ENCODE measurements around the gene PLCD1. TPM values are rescaled to one million over a fixed set of nuclear protein-coding genes. Genes with fewer than 3 reads are reported as not detected.

Gene PLCD1
- total RNA-seq, 2 experiments from 2014 or later, result 9.7 to 10.1 TPM

DNA sequence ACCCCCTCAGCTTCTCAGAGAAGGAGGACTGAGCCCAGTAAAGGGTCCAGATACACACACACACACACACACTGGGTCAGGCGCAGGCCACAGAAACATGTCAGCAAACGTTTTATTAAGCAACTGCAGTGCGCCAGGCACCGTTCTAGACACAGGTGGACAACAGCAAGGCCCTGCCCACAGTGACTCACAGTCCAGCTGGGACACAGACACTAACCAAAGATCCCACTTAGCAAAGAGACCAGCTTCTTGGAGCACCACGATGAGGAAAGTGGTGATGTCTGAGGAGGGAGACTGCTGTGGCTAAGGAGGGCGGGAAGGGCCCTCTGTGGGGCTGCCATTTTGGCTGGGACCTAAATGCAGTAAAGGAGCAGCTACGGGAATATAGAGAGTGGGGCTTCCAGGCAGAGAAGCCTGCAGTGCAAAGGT, 41.7 kb downstream of the PLCD1 start:
- H3K9me3 Mint-ChIP-seq (ENCODE audit: insufficient read depth), result no peaks in the 10 kb centered on the region
- ChIA-PET CTCF (no interaction called here), POLR2A (no interaction called here)
- ATAC-seq (no peak), DNase-seq (no peak)
- H3K27me3 Mint-ChIP-seq (ENCODE audit: low read depth), result peaks cover 3% of the 10 kb centered on the region
- no peak overlapping the region for H3K4me3 Mint-ChIP-seq
- H3K36me3 Mint-ChIP-seq (ENCODE audit: low read depth), result no peaks in the 10 kb centered on the region
- H3K27ac Mint-ChIP-seq, result no peak overlapping the region
- no peaks in the 10 kb centered on the region for H3K4me1 Mint-ChIP-seq (ENCODE audit: low read depth)

DNA sequence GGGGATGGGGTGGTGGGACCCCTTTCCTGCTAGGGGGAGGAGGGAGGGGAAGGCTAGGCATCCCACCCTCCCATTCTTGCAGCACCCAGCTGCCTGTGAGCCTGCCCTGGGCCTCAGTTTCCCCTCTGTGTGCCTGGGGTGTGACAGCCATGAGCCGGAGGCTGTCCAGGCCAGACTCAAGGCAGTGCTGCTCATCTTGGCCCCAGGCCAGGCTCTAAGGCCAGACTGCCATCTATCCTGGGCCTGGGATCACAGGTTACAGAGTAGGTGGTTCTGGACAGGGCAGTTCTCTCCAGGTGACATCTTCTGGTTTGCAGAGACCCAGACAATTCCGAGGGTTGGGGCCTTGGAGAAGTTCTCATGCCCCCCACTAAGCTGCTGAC, 42.1 kb downstream of the PLCD1 start:
- ChIA-PET CTCF (no interaction called here), POLR2A (no interaction called here)
- Mint-ChIP-seq H3K4me1 (ENCODE audit: low read depth) (no peaks in the 10 kb centered on the region), H3K9me3 (ENCODE audit: insufficient read depth) (no peaks in the 10 kb centered on the region), H3K27ac (no peak overlapping the region), H3K4me3 (no peak overlapping the region), H3K36me3 (ENCODE audit: low read depth) (no peaks in the 10 kb centered on the region), H3K27me3 (ENCODE audit: low read depth) (peaks cover 3% of the 10 kb centered on the region)
- ATAC-seq (no peak), DNase-seq (no peak)

DNA sequence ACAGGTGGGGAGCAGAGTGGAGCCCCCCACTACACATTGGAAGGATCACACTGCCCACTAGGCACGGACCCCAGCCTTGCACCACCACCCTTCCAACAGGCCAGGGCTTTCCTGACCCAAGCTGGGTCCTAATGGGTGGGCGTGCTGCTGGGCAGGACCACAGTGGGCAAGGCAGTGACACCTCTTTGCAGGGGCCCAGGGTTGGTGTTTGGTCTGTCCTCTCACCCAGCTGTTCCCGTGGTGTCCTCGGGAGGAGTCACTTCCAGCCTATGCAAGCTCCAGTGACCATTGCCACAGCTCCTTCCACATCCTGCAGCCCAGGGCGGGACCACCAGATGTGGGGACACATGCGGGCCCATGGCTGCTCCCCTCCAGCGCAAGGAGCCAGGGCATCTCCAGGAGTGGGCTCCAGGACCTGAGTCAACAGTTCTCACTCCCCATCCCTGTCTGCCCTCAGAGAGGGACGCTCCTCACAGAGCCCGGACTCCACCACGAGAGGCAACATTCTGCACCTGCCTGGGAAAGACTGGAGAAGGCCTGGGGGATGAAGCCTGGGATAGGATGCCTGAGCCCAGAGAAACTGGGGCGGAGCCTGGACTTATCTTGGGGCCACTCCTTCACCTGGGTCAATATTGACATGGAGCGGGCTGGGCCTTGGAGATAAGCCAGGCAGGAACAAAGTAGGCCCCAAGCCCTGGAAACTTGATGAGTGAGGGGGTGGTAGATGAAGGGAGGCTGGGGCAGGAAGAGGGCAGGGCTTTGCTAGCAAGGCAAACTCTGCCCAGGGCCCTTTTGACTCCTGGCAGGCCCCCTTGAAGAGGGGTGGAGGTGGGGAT, 42.7 kb downstream of the PLCD1 start:
- ChIA-PET CTCF (interaction anchor here (0.6 to 3.3 kb wide), 4 partner anchors 12 to 131 kb away, joined by 3 to 21 read pairs (median 4); no protein-coding TSS in a partner anchor), POLR2A (no interaction called here)
- Mint-ChIP-seq H3K27ac (no peak overlapping the region), H3K27me3 (ENCODE audit: low read depth) (no peaks in the 10 kb centered on the region), H3K9me3 (ENCODE audit: insufficient read depth) (no peaks in the 10 kb centered on the region), H3K36me3 (ENCODE audit: low read depth) (no peaks in the 10 kb centered on the region), H3K4me3 (no peak overlapping the region), H3K4me1 (ENCODE audit: low read depth) (no peaks in the 10 kb centered on the region)
- DNase-seq (no peak), ATAC-seq (no peak)

DNA sequence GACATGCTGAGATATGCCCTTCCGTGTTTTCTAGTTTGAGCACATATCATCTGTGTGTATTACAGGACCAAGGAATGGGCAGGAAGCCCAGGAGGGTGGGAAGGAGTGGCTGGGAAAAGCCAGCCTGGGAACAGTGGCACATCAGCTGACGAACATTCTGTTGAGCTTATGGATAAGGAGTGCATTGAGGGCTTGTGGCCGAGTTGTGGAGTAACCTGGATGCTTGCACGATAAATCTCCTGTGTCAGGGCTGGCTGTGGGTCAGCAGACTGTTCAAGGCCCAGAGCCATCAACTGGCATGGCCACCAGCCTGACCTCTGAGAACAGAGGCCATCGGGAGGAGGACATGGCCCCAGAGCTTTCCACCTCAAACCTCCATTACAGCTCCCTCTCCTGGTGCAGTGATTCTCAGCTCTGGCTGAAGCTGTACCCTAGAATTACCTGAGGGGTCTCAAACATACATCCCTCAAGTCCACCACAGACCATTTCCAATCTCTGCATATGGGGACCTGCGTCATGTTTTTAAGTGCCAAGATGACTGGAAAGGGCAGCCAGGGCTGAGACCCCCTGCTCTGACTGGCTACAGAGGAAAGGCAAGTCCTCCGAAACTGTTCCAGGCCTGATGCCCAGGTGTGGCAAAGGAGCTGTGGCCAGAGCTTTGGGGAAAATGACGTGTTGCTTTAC, 43.7 kb downstream of the PLCD1 start:
- H3K4me3 Mint-ChIP-seq, result no peak overlapping the region
- POLR2A ChIA-PET, result no interaction called here
- no peak for ATAC-seq

DNA sequence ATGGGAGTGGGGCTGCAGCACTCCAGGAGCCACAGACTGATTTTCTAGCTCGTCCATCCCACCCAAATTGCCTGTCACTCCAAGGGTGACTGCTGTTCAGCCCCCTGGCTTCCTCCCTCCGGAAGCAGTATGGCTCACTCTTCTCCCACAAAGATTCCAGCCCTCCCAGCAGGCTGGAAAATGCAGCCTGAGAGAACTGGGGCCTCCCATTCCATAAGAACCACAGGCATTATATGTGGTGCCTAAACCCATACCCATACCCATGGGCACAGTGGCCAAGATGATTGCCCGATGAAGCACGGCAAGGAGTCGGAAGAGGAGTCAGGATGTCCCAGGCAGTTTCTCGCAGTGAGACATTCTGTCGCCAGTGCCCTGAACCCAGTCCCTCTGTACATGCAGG, 44.8 kb downstream of the PLCD1 start:
- DNase-seq (no peak), ATAC-seq (no peak)
- no peaks in the 10 kb centered on the region for H3K9me3 Mint-ChIP-seq (ENCODE audit: insufficient read depth)
- H3K36me3 Mint-ChIP-seq (ENCODE audit: low read depth), result no peaks in the 10 kb centered on the region
- H3K4me1 Mint-ChIP-seq (ENCODE audit: low read depth), result no peaks in the 10 kb centered on the region
- H3K27me3 Mint-ChIP-seq (ENCODE audit: low read depth), result peaks cover 7% of the 10 kb centered on the region
- H3K27ac Mint-ChIP-seq, result no peak overlapping the region
- H3K4me3 Mint-ChIP-seq, result no peak overlapping the region
- POLR2A ChIA-PET, result no interaction called here
- CTCF ChIA-PET, result interaction anchor here (1.6 to 3.3 kb wide), 2 partner anchors 10 to 17 kb away, joined by 4 to 21 read pairs; no protein-coding TSS in a partner anchor

More for the DNA sequence above, 43.7 kb downstream of the PLCD1 start:
- CTCF ChIA-PET, result interaction anchor here (1.2 to 3.3 kb wide), 3 partner anchors 11 to 130 kb away, joined by 4 to 21 read pairs (median 4); no protein-coding TSS in a partner anchor
- H3K27ac Mint-ChIP-seq, result no peak overlapping the region
- no peak for DNase-seq
- peaks cover 3% of the 10 kb centered on the region for H3K27me3 Mint-ChIP-seq (ENCODE audit: low read depth)
- H3K36me3 Mint-ChIP-seq (ENCODE audit: low read depth), result no peaks in the 10 kb centered on the region
- no peaks in the 10 kb centered on the region for H3K9me3 Mint-ChIP-seq (ENCODE audit: insufficient read depth)
- H3K4me1 Mint-ChIP-seq (ENCODE audit: low read depth), result no peaks in the 10 kb centered on the region

DNA sequence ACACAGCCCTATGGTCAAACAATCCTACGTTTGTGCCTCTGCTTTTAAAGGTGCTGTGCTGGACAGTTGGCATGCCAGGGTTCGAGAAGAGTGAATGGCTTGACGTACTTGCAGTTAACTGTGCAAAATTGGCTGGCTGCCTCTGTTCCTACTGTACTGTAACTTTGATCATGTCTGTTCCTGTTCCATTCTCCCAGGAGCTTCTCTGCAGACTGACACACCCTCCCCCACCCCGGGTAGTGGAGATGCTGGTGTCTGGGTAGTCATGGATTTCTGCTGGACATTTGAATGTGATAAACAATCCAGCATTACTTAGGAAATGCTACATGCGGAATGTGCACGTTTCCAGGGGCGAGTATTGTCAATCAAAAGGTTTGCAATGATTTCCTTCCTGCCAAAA, 45.4 kb downstream of the PLCD1 start:
- no peaks in the 10 kb centered on the region for H3K9me3 Mint-ChIP-seq (ENCODE audit: insufficient read depth)
- no peak overlapping the region for H3K4me3 Mint-ChIP-seq
- CTCF ChIA-PET, result interaction anchor here (0.8 to 3.3 kb wide), 4 partner anchors 10 to 20 kb away, joined by 3 to 21 read pairs (median 4); no protein-coding TSS in a partner anchor
- H3K4me1 Mint-ChIP-seq (ENCODE audit: low read depth), result no peaks in the 10 kb centered on the region
- peaks cover 8% of the 10 kb centered on the region for H3K27me3 Mint-ChIP-seq (ENCODE audit: low read depth)
- ATAC-seq (no peak), DNase-seq (no peak)
- POLR2A ChIA-PET, result no interaction called here
- H3K36me3 Mint-ChIP-seq (ENCODE audit: low read depth), result no peaks in the 10 kb centered on the region
- H3K27ac Mint-ChIP-seq, result no peak overlapping the region

DNA sequence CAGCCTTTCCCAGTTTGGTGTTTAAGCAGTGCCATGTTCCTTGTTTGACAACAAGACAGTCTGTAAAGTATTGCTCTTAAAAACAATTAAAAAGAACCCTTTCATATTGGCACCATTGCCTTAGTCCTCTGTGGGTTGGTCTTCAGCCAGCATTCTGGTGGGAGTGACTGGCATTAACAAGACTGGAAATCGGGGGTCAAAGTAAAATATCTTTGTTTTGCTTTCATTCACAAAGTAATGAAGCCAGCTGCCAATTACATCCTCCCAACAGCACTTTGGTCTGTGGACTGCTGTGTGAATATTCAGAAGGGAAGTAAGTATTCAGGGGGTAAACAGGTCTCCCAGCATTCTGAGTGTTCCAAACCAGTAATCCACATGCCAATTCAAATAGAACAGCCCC, 47.1 kb downstream of the PLCD1 start:
- Mint-ChIP-seq H3K9me3 (ENCODE audit: insufficient read depth) (no peaks in the 10 kb centered on the region), H3K36me3 (ENCODE audit: low read depth) (no peaks in the 10 kb centered on the region), H3K27ac (no peak overlapping the region), H3K27me3 (ENCODE audit: low read depth) (peaks cover 9% of the 10 kb centered on the region), H3K4me3 (no peak overlapping the region), H3K4me1 (ENCODE audit: low read depth) (no peaks in the 10 kb centered on the region)
- no peak for DNase-seq
- CTCF ChIA-PET, result interaction anchor here (0.7 to 1.7 kb wide), 3 partner anchors 7 to 21 kb away, joined by 3 to 4 read pairs (median 3); no protein-coding TSS in a partner anchor
- ATAC-seq, result no peak
- POLR2A ChIA-PET, result interaction anchor here (0.8 kb wide), 1 partner anchor 15 kb away, joined by 3 read pairs; no protein-coding TSS in a partner anchor

DNA sequence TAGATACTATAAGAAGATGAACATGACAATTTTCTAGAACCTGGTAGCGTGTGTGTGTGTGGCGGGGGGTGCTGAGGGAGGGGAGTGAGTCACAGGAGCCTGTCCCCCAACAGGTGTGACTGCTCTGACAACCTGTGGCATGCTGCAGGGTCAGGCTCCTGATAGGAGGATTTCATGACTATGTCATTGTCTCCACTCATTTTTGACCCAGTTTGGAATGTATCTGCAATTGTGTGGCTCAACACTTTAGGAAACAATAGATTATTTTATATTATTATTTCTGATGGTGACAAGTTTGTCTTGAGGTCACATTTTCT, 48.1 kb downstream of the PLCD1 start:
- no peaks in the 10 kb centered on the region for H3K4me1 Mint-ChIP-seq (ENCODE audit: low read depth)
- peaks cover 9% of the 10 kb centered on the region for H3K27me3 Mint-ChIP-seq (ENCODE audit: low read depth)
- H3K4me3 Mint-ChIP-seq, result no peak overlapping the region
- no peaks in the 10 kb centered on the region for H3K36me3 Mint-ChIP-seq (ENCODE audit: low read depth)
- CTCF ChIA-PET, result no interaction called here
- H3K9me3 Mint-ChIP-seq (ENCODE audit: insufficient read depth), result no peaks in the 10 kb centered on the region
- no peak overlapping the region for H3K27ac Mint-ChIP-seq
- DNase-seq (no peak), ATAC-seq (no peak)
- POLR2A ChIA-PET, result no interaction called here

DNA sequence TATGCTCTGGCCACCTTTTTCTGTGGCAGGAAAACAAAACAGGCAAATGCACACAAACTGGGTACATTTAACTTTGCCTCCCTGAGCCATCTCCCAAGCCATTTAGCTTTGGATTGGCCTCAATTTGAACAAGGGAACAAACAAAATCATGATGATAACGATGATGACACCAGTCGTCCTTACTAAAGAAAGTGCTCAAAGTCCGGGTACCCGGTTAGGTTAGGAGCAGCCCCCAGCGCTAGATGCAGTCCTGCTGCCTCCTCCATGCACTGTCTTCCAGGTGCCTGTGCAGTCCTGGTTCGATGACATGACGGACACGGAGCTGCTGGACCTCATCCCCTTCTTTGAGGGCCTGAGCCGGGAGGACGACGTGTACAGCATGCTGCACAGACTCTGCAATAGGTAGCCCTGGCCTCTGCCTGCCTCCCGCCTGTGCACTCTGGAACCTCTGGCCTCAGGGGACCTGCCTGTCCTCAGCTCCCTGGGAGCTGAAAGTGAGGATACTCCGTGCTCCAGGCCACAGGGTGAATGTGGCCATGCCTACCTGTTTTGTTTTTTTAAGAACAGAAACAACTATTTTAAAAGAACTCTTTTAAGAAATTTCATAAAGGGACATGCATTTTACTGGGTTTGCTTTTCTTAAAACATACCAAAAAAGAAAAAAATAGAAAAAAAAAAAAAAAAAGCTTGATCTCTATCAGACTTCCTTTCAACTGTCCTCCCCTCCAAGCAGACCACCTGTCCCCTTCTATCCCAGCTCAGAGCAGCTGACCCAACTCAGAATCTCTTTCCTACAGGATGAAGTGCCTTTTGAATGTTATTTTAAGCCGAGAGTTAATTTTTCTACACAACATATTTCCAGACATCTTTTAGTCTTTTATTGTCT, 48.7 kb downstream of the PLCD1 start:
- POLR2A ChIA-PET, result interaction anchor here (0.6 kb wide), 1 partner anchor 70 kb away, joined by 3 read pairs; no protein-coding TSS in a partner anchor

DNA sequence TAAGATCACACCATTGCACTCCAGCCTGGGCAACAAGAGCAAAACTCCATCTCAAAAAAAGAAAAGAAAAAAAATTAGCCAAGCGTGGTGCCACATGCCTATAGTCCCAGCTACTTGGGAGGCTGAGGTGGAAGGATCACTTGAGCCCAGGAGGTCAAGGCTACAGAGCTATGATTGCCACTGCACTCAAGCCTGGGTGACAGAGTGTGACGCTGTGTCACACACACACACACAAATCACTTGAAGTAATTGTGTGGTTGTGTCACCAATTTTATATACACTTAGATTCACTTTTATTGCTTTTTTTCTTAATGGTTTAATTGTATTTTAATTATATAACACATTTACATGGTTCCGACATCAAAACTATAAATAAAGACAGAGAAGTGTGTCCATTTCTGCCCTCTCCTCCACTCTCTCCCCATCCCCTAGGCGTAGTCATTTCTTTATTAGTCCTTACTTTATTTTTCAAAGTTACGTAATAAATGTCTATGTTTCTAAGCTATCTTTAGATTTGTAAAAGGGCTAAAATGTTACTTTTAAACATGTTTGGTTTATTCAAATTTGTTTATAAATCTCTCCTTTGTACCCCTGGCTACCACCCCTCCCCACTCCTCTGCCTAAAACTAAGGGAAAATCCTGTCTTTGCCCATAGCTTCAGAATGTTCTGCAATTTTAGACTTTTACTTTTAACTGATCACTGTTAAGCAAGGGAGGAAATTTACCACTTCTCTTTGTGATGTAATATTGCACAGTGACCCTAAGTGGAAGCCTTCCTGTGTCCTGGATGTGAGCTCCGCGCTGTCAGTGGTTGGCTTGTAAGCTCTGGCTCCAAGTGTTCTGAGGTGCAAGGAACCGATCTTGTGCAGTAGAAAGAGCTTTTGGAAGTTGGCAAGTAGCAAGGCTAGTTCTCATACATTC, 49.6 kb downstream of the PLCD1 start:
- DNase-seq, result no peak
- Mint-ChIP-seq H3K4me1 (ENCODE audit: low read depth) (peaks cover 3% of the 10 kb centered on the region), H3K27me3 (ENCODE audit: low read depth) (peaks cover 9% of the 10 kb centered on the region), H3K27ac (no peak overlapping the region), H3K36me3 (ENCODE audit: low read depth) (no peaks in the 10 kb centered on the region), H3K9me3 (ENCODE audit: insufficient read depth) (no peaks in the 10 kb centered on the region), H3K4me3 (no peak overlapping the region)
- ChIA-PET POLR2A (interaction anchor here (0.6 kb wide), 3 partner anchors 69 to 318 kb away, joined by 3 read pairs; no protein-coding TSS in a partner anchor), CTCF (interaction anchor here (0.8 to 1.5 kb wide), 5 partner anchors 12 to 124 kb away, joined by 3 to 11 read pairs (median 3); no protein-coding TSS in a partner anchor)
- ATAC-seq, result no peak

More for the DNA sequence above, 48.7 kb downstream of the PLCD1 start:
- Mint-ChIP-seq H3K9me3 (ENCODE audit: insufficient read depth) (no peaks in the 10 kb centered on the region), H3K27me3 (ENCODE audit: low read depth) (peaks cover 9% of the 10 kb centered on the region), H3K4me3 (no peak overlapping the region), H3K36me3 (ENCODE audit: low read depth) (no peaks in the 10 kb centered on the region), H3K27ac (no peak overlapping the region), H3K4me1 (ENCODE audit: low read depth) (no peaks in the 10 kb centered on the region)
- CTCF ChIA-PET, result interaction anchor here (0.8 to 1.5 kb wide), 4 partner anchors 13 to 125 kb away, joined by 3 to 11 read pairs (median 5); no protein-coding TSS in a partner anchor
- ATAC-seq (no peak), DNase-seq (no peak)
